Uterus (tissue), 2 donors: ENCODE results near the gene CEND1.

Experiments
- POLR2A ChIP-seq, 2 donors: fragments of 450-650 bp; IDR thresholded peaks; one replicate each; pipeline ENCODE4 v1.6.1; 2016; ENCODE audit warnings: antibody characterized with exemption in 2 of 2, mild to moderate bottlenecking in 1 of 2, moderate library complexity in 1 of 2
- TF ChIP-seq, protein P1 (sequence below), 4 experiments: fragments of 200-600 bp in 2 of 4; fragments of 450-650 bp in 2 of 4; sonication (generic) in 2 of 4; IDR thresholded peaks; one replicate each; pipeline ENCODE4 v1.5.1; 2016 to 2019; ENCODE audit warnings: antibody characterized with exemption in 4 of 4, mild to moderate bottlenecking in 2 of 4, moderate library complexity in 1 of 4

- TF ChIP-seq, protein P1, sequence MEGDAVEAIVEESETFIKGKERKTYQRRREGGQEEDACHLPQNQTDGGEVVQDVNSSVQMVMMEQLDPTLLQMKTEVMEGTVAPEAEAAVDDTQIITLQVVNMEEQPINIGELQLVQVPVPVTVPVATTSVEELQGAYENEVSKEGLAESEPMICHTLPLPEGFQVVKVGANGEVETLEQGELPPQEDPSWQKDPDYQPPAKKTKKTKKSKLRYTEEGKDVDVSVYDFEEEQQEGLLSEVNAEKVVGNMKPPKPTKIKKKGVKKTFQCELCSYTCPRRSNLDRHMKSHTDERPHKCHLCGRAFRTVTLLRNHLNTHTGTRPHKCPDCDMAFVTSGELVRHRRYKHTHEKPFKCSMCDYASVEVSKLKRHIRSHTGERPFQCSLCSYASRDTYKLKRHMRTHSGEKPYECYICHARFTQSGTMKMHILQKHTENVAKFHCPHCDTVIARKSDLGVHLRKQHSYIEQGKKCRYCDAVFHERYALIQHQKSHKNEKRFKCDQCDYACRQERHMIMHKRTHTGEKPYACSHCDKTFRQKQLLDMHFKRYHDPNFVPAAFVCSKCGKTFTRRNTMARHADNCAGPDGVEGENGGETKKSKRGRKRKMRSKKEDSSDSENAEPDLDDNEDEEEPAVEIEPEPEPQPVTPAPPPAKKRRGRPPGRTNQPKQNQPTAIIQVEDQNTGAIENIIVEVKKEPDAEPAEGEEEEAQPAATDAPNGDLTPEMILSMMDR (IDR thresholded peaks at IDR 0.05): no peak
- TF ChIP-seq POLR2A (IDR thresholded peaks at IDR 0.05): no peak
Observed at GRCh38 chr11:778976-779954, 10.6 kb downstream of the CEND1 start.
